Measurements from ENCODE around the gene CHI3L1. TPM values are rescaled to one million over a fixed set of nuclear protein-coding genes. Genes with fewer than 3 reads are reported as not detected.
A peak's percentile ranks its signal among the peaks of the same experiment; 100 is the strongest.

The CHI3L1 gene
- total and polyA plus RNA-seq, 9 donors: 4.0 to 70.5 (median 6.8) TPM; not detected in 1

GRCh38 chr1:203173011-203173555 is 13.4 kb downstream of the CHI3L1 start:
- Histone ChIP-seq H3K36me3 (no peaks in the 10 kb centered on the region), H3K27me3 (no peaks in the 10 kb centered on the region), H3K9me3 (no peaks in the 10 kb centered on the region), H3K4me1 (ENCODE audit: insufficient read depth) (peaks cover 2% of the 10 kb centered on the region), H3K27ac (no peak overlapping the region), H3K4me3 (no peak overlapping the region)
- TF ChIP-seq POLR2A (IDR thresholded peaks at IDR 0.05): no peak
- TF ChIP-seq CTCF (IDR thresholded peaks at IDR 0.05): no peak
- no peak for TF ChIP-seq EP300 (IDR thresholded peaks at IDR 0.05)
- 86 to 95% (median 88%) methylated on average over 2 of the region's 2 CpGs for whole genome bisulfite sequencing, 3 donors
- DNase-seq: peak in 1 of 5 donors; percentile 14
- intact Hi-C loops (cut with DNase I): no loop called here

- DNase-seq: peak in 1 of 5 donors; percentile 38
- Histone ChIP-seq H3K4me3 (no peak overlapping the region), H3K4me1 (ENCODE audit: insufficient read depth) (no peaks in the 10 kb centered on the region), H3K9me3 (no peaks in the 10 kb centered on the region), H3K27ac (no peak overlapping the region), H3K36me3 (no peaks in the 10 kb centered on the region), H3K27me3 (no peaks in the 10 kb centered on the region)
- WGBS, 3 donors: 63 to 65% (median 65%) methylated on average over 8 of the region's 8 CpGs
- intact Hi-C loops (cut with DNase I): no loop called here
- TF ChIP-seq EP300 (IDR thresholded peaks at IDR 0.05) (no peak), CTCF (IDR thresholded peaks at IDR 0.05) (no peak), POLR2A (IDR thresholded peaks at IDR 0.05) (no peak)
Measured at GRCh38 chr1:203172184-203173010, 14.1 kb downstream of the CHI3L1 start.

GRCh38 chr1:203171341-203172183 is 14.9 kb downstream of the CHI3L1 start:
- no peak for TF ChIP-seq EP300 (IDR thresholded peaks at IDR 0.05)
- no peaks in the 10 kb centered on the region for H3K4me1 ChIP-seq (ENCODE audit: insufficient read depth)
- no peaks in the 10 kb centered on the region for H3K27me3 ChIP-seq
- DNase-seq: peak in 1 of 5 donors; percentile 21
- no peak overlapping the region for H3K4me3 ChIP-seq
- H3K36me3 ChIP-seq: no peaks in the 10 kb centered on the region
- no peak overlapping the region for H3K27ac ChIP-seq
- intact Hi-C loops (cut with DNase I): no loop called here
- H3K9me3 ChIP-seq: no peaks in the 10 kb centered on the region
- 92 to 94% (median 93%) methylated on average over 22 of the region's 22 CpGs for WGBS, 3 donors

- intact Hi-C loops (cut with DNase I): no loop called here
- H3K4me1 ChIP-seq (ENCODE audit: insufficient read depth): no peaks in the 10 kb centered on the region
- H3K36me3 ChIP-seq: no peaks in the 10 kb centered on the region
- peak in 1 of 5 donors; percentile 12 for DNase-seq
- no peaks in the 10 kb centered on the region for H3K27me3 ChIP-seq
- H3K4me3 ChIP-seq: no peak overlapping the region
- WGBS, 3 donors: 82 to 85% (median 82%) methylated on average over 8 of the region's 8 CpGs
- no peak for TF ChIP-seq EP300 (IDR thresholded peaks at IDR 0.05)
- no peak for TF ChIP-seq POLR2A (IDR thresholded peaks at IDR 0.05)
- no peak for TF ChIP-seq CTCF (IDR thresholded peaks at IDR 0.05)
- no peaks in the 10 kb centered on the region for H3K9me3 ChIP-seq
- no peak overlapping the region for H3K27ac ChIP-seq
Measured at GRCh38 chr1:203170625-203171330, 15.7 kb downstream of the CHI3L1 start.

Data from ovary (tissue), 9 donors.